A549 (cell line): Measurements from ENCODE around the gene ZER1.

ENCODE experiments used
- EP300 ChIP-seq, 2 experiments: fragments of >200 bp; sonication (Bioruptor Twin); formaldehyde crosslinking; IDR thresholded peaks; 2 replicates in 1 of 2; 3 replicates in 1 of 2; pipeline ENCODE4 v1.6.1; 2016 to 2017
- TFCP2L1 ChIP-seq: fragments of 250-450 bp; sonication (Bioruptor Pico); IDR thresholded peaks from 2 replicates; pipeline ENCODE4 v1.5.0; 2021; ENCODE audit warnings: mild to moderate bottlenecking

DNA sequence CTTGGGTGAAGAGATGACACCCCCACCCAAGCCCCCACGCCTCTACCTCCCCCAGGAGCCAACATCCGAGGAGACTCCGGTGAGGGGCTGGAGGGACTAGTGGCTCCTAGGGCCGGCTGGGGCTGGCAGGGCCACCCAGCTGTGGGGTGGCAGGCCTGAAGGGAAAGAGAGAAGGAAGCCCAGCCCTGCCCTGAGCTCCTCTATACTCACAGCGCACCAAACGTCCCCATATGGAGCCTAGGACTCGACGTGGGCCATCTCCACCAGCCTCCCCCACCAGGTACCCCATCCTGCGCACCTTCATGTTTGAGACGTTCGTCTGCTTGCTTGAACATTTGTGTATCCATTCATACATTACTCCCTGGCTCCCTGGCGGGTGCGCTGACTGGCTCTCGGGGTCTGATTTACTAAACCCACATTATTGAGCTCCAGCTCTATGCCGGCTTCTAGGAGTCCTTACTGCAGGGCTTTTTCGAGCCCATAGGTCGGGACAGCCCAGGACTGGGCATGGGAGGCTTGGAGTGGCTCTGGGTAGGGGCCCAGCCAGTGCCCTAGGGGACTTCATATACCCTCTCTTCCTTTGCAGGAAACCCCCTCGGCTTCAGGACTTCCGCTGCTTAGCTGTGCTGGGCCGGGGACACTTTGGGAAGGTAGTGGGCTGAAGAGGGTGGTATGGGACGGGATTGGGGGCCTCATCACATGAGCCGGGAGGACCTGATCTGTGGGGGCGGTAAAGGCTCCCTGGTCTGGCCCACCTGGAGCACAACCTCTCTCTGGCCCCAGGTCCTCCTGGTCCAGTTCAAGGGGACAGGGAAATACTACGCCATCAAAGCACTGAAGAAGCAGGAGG is 56.9 kb downstream of the ZER1 start:
- TF ChIP-seq EP300 (IDR thresholded peaks at IDR 0.05) (no peak), TFCP2L1 (CRISPR knock-in tag) (no peak)
